ENCODE data around the gene PRXL2B. TPM values are rescaled to one million over a fixed set of nuclear protein-coding genes. Genes with fewer than 3 reads are reported as not detected.

The PRXL2B gene
- total RNA-seq, 2 experiments from 2014 or later, result 17.0 to 22.2 TPM

DNA sequence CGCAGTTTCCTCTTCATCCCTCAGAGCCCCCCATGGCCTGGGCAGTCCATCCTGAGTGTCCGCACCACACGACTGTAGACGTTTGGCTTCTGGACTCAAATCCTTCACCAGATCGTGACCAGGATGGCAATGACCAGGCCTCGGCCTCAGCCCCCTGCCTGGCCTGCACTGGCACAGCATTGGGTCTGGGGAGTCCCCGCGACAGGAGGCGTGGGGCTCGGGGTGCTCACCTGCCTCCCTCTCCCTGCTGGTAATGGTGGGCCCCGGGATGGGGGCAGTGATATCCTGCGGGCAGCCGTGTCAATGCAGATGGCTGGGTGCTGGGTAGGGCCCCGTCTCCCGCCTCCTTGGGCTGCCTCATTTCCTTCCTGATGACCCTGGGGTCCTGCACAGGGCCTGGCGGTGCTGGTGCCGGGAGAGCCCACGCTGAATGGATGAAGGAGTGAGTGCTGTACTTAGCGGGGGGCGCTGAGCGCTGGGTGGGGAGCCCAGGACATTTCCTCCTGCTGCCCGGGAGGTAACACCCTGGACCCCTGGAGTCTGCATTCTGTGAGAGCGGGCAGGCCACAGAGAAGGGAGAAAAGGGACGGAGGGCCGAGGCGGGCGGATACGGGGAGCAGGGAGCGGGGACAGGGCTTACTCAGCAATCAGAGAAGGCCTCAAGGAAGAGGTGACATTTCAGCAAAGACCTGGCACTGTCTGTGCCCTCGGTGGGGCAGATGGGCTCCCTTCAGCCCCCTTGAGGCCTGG lies 32.5 kb upstream of the PRXL2B start:
- Mint-ChIP-seq H3K4me1 (peaks cover 55% of the 10 kb centered on the region), H3K36me3 (ENCODE audit: low read depth) (peaks cover 29% of the 10 kb centered on the region), H3K9me3 (no peaks in the 10 kb centered on the region), H3K4me3 (peak overlapping the region; percentile 95), H3K27ac (peak overlapping the region; percentile 95), H3K27me3 (no peaks in the 10 kb centered on the region)
- ChIA-PET CTCF (no interaction called here), POLR2A (interaction anchor here (2.9 to 5.1 kb wide), 3 partner anchors 7 to 31 kb away, joined by 34 to 169 read pairs (median 82); partner anchors contain the start of genes PANK4 and PRXL2B)
- DNase-seq, result no peak

DNA sequence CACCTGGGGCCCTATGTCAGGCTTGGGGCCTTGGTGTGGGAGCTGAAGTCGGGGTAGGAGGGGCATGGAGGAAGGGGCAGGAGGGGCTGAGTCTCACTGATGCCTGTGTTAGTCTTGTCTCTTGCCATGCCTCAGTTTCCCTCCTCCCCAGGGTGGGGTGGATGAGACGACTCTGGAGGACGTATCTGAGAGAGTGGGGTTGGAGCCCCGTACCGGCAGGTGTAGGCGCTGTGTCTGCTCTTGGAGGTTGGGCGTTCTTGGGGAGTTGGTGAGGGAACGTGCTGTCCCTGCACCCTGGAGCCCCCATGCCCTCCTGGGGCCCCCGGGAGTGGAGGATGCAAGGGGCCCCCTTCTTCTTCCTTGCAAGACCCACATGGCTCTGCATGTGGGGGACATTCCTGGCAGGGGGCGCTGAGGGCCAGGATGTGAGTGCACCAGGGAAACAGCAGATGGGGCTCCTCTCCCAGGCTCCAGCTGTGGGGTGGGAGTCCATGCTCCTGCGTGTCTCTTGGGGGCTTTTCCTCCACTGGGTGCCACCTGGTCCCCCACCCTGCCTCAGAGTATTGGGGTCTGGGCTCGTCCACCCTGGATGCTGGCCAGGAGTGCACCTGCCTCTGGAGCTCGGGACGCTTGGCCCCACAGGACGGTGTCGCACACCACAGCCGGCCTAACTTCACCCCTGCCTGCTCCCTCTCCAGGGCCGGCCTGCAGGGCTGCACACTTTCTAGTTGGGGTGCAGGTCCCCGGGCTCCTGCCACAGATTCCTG lies 31.8 kb upstream of the PRXL2B start:
- Mint-ChIP-seq H3K27ac (peak overlapping the region; percentile 95), H3K9me3 (no peaks in the 10 kb centered on the region), H3K27me3 (no peaks in the 10 kb centered on the region), H3K4me3 (peak overlapping the region; percentile 95), H3K4me1 (peaks cover 50% of the 10 kb centered on the region), H3K36me3 (ENCODE audit: low read depth) (peaks cover 32% of the 10 kb centered on the region)
- DNase-seq, result peak; percentile 59
- CTCF ChIA-PET, result interaction anchor here (0.9 to 2.8 kb wide), 4 partner anchors 29 to 360 kb away, joined by 3 to 27 read pairs (median 8); partner anchors contain the start of genes FAAP20, PANK4 and PRXL2B
- POLR2A ChIA-PET, result interaction anchor here (0.7 to 8.3 kb wide), 6 partner anchors 8 to 141 kb away, joined by 3 to 169 read pairs (median 58); partner anchors contain the start of genes PANK4 and PRXL2B

DNA sequence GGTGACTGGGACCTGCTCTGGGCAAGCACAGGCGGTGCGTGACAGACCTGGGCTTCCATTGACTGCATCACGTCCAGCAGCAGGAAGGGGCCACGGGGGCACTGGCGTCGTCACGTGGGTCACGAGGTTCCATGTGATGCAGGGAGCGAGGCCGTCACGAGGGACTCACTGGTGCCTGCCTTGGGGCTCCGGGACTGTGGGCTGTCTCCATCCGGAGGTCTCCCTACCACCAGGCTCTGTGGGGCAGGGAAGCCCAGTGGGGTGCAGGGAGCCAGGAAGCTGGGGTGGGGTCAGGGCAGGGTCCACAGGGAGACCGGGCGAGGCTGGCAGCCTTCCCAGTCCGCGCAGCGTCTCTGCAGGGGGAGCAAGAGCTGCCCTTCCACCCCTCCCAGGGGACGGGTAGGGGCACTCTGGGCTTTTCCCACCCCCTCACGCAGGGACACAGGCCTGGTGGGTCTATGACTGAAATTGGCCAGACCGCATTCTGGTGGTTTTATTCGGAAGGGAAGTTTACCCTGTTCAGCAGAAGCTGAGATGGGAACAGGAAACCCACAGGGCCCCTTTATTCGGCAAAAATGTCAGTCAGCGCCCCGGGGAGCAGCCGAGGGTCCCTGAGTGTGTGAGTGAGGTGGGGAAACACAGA lies 30.8 kb upstream of the PRXL2B start:
- Mint-ChIP-seq H3K9me3 (no peaks in the 10 kb centered on the region), H3K4me3 (peak overlapping the region; percentile 95), H3K27ac (peak overlapping the region; percentile 95), H3K4me1 (peaks cover 48% of the 10 kb centered on the region), H3K36me3 (ENCODE audit: low read depth) (peaks cover 34% of the 10 kb centered on the region), H3K27me3 (no peaks in the 10 kb centered on the region)
- ChIA-PET CTCF (interaction anchor here (0.7 to 2.8 kb wide), 11 partner anchors 9 to 361 kb away, joined by 3 to 32 read pairs (median 5); partner anchors contain the start of genes FAAP20, PANK4 and PRXL2B), POLR2A (interaction anchor here (0.7 to 8.3 kb wide), 18 partner anchors 9 to 326 kb away, joined by 3 to 169 read pairs (median 6); partner anchors contain the start of genes HES5, MORN1, PANK4 and PRXL2B)
- DNase-seq, result peak; percentile 88

DNA sequence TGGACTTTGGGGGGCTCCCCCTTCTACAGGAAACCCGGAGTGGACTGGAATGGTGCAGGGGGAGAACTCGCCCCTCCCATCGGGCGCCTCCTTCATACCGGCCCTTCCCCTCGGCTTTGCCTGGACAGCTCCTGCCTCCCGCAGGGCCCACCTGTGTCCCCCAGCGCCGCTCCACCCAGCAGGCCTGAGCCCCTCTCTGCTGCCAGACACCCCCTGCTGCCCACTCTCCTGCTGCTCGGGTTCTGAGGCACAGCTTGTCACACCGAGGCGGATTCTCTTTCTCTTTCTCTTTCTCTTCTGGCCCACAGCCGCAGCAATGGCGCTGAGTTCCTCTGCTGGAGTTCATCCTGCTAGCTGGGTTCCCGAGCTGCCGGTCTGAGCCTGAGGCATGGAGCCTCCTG lies 30.3 kb upstream of the PRXL2B start, which contains the start of gene TNFRSF14:
Gene TNFRSF14, plus strand, starts transcription at position 95 of the 401 bp plus-strand sequence. Its CDS starts 294 bp downstream, at position 389.
- POLR2A ChIA-PET, result interaction anchor here (0.7 to 8.3 kb wide), 19 partner anchors 9 to 327 kb away, joined by 3 to 169 read pairs (median 5); partner anchors contain the start of genes HES5, MORN1, PANK4 and PRXL2B
- peaks cover 44% of the 10 kb centered on the region for H3K4me1 Mint-ChIP-seq
- H3K9me3 Mint-ChIP-seq, result no peaks in the 10 kb centered on the region
- peak within 1 kb of the TSS; percentile 95 for H3K4me3 Mint-ChIP-seq
- peak within 1 kb of the TSS; percentile 95 for H3K27ac Mint-ChIP-seq
- CTCF ChIA-PET, result interaction anchor here (0.6 to 2.8 kb wide), 11 partner anchors 10 to 361 kb away, joined by 3 to 32 read pairs (median 5); partner anchors contain the start of genes FAAP20, PANK4 and PRXL2B
- peaks cover 37% of the 10 kb centered on the region for H3K36me3 Mint-ChIP-seq (ENCODE audit: low read depth)
- H3K27me3 Mint-ChIP-seq, result no peaks in the 10 kb centered on the region
- peak; percentile 85 for DNase-seq

DNA sequence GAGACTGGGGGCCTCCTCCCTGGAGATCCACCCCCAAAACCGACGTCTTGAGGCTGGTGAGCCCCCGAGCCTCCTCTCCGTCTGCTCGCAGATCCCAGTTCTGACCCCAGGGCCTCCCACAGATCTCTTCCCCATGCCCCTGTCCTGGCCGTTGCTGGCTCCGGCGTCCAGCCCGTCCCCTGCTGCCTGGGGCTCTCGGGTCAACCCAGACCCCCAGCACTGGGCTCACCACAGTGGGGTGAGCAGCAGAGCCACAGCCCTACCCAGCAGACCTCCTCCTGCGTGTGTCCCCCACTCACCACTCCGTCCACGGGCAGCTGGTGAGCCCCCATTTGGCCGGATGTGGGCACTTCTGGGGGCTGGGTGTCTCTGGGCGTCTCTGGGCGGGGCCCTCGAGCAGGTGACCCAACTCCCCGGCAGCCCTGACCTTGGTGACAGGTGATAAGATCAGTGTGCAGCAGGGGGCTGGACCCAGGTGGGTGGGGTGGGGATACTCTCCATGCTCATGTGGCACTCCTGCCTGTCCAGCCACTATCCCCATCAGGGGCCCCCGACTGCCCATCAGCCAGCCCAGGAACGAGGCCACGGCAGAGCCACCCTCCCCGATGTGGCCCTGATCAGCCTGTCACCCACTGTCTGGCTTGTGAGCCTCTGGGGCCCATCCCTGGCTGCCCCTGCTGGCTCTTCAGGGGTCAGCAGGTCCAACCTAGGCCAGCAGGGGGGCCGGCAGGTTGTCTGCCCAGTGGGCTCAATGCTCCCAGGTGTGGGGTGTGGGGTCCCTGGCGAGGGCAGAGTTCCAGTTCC lies 29.7 kb upstream of the PRXL2B start:
- H3K4me1 Mint-ChIP-seq, result peaks cover 46% of the 10 kb centered on the region
- no peaks in the 10 kb centered on the region for H3K9me3 Mint-ChIP-seq
- H3K27me3 Mint-ChIP-seq, result no peaks in the 10 kb centered on the region
- H3K4me3 Mint-ChIP-seq, result peak overlapping the region; percentile 95
- DNase-seq, result peak; percentile 68
- peaks cover 40% of the 10 kb centered on the region for H3K36me3 Mint-ChIP-seq (ENCODE audit: low read depth)
- ChIA-PET CTCF (interaction anchor here (0.6 to 2.8 kb wide), 11 partner anchors 10 to 362 kb away, joined by 3 to 32 read pairs (median 5); partner anchors contain the start of genes FAAP20, PANK4 and PRXL2B), POLR2A (interaction anchor here (0.8 to 8.3 kb wide), 14 partner anchors 8 to 328 kb away, joined by 3 to 169 read pairs (median 8); partner anchors contain the start of genes HES5, PANK4 and PRXL2B)
- H3K27ac Mint-ChIP-seq, result peak overlapping the region; percentile 95

DNA sequence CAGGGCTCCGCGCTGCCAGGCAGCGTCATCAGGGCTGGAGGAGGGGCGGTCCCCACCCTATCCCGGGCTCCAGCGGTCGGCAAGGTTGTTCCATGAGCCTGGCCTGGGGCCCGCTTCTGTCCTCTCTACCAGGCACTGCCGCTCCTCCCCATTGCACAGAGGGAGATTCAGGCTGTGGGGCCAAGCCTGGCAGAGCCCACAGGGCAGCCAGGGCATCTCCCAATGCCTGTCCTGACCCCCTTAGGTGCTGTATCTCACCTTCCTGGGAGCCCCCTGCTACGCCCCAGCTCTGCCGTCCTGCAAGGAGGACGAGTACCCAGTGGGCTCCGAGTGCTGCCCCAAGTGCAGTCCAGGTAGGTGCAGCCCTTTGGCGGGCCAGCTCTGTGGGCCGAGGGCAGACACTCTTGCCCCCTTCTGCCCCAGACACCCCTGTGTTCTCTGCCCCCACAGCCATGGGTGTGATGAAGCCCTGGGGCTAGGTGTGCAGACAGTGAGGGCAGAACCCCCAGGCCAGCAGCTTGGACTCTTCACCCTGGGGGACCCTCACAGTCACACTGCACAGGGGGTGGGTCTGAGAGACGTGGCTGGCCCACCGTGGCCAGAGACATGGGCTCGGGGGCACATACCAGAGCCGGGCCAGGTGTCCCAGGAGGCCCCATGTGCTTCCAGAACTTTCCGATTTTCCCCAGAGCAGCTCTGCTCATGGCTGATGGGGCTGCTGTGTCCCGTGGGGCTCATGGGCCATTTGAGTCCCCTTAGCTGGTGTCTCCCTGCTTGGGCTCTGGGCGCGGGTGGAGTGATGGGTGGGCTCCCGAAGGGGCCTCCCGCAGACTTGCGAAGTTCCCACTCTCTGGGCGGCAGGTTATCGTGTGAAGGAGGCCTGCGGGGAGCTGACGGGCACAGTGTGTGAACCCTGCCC lies 28.8 kb upstream of the PRXL2B start:
- Mint-ChIP-seq H3K36me3 (ENCODE audit: low read depth) (peaks cover 43% of the 10 kb centered on the region), H3K4me3 (peak overlapping the region; percentile 95), H3K4me1 (peaks cover 46% of the 10 kb centered on the region), H3K9me3 (no peaks in the 10 kb centered on the region), H3K27me3 (no peaks in the 10 kb centered on the region), H3K27ac (peak overlapping the region; percentile 95)
- DNase-seq, result no peak
- CTCF ChIA-PET, result interaction anchor here (2.0 to 2.8 kb wide), 2 partner anchors 11 to 27 kb away, joined by 27 to 32 read pairs; partner anchors contain the start of gene PRXL2B
- POLR2A ChIA-PET, result interaction anchor here (0.8 to 8.3 kb wide), 11 partner anchors 11 to 142 kb away, joined by 3 to 169 read pairs (median 15); partner anchors contain the start of genes HES5, PANK4 and PRXL2B

DNA sequence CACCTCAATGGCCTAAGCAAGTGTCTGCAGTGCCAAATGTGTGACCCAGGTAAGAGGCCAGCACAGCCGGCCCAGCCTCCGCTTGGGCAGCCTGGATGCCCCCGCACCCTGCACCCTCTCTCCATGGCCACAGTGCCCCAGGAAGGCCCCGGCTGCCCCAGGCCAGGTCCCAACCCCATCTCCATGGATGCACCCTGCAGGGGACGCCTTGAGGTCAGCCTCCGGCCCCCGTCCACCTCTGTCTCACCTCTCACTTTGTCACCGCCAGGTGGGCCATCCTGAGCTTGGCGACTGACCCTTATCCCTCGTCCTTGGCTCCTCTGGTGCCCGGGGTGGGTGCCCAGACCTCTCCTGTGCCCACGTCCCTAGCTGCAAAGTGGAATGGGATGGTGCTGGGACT lies 28.2 kb upstream of the PRXL2B start:
- Mint-ChIP-seq H3K36me3 (ENCODE audit: low read depth) (peaks cover 46% of the 10 kb centered on the region), H3K9me3 (no peaks in the 10 kb centered on the region), H3K27me3 (no peaks in the 10 kb centered on the region), H3K4me3 (peak overlapping the region; percentile 62), H3K4me1 (peaks cover 46% of the 10 kb centered on the region), H3K27ac (peak overlapping the region; percentile 58)
- DNase-seq, result no peak
- POLR2A ChIA-PET, result interaction anchor here (0.8 to 8.3 kb wide), 5 partner anchors 11 to 27 kb away, joined by 3 to 169 read pairs (median 3); partner anchors contain the start of gene PRXL2B
- CTCF ChIA-PET, result no interaction called here

DNA sequence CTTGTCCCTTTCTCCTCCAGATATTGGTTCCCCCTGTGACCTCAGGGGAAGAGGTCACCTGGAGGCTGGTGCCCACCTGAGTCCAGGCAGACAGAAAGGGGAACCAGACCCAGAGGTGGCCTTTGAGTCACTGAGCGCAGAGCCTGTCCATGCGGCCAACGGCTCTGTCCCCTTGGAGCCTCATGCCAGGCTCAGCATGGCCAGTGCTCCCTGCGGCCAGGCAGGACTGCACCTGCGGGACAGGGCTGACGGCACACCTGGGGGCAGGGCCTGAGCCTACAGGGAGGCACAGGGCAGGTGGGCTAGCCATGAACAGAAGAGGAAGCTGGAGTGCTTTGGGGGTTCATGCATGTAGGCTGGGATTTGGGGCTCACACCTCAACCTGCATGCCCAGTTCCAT lies 27.7 kb upstream of the PRXL2B start:
- H3K36me3 Mint-ChIP-seq (ENCODE audit: low read depth), result peaks cover 44% of the 10 kb centered on the region
- peak overlapping the region; percentile 62 for H3K4me3 Mint-ChIP-seq
- POLR2A ChIA-PET, result interaction anchor here (0.9 to 8.3 kb wide), 5 partner anchors 12 to 33 kb away, joined by 3 to 169 read pairs (median 3); partner anchors contain the start of genes PANK4 and PRXL2B
- no peaks in the 10 kb centered on the region for H3K9me3 Mint-ChIP-seq
- H3K27ac Mint-ChIP-seq, result peak overlapping the region; percentile 58
- CTCF ChIA-PET, result interaction anchor here (4.5 kb wide), 1 partner anchor 27 kb away, joined by 32 read pairs; the partner anchor contains the start of gene PRXL2B
- H3K27me3 Mint-ChIP-seq, result no peaks in the 10 kb centered on the region
- DNase-seq, result no peak
- peaks cover 43% of the 10 kb centered on the region for H3K4me1 Mint-ChIP-seq

DNA sequence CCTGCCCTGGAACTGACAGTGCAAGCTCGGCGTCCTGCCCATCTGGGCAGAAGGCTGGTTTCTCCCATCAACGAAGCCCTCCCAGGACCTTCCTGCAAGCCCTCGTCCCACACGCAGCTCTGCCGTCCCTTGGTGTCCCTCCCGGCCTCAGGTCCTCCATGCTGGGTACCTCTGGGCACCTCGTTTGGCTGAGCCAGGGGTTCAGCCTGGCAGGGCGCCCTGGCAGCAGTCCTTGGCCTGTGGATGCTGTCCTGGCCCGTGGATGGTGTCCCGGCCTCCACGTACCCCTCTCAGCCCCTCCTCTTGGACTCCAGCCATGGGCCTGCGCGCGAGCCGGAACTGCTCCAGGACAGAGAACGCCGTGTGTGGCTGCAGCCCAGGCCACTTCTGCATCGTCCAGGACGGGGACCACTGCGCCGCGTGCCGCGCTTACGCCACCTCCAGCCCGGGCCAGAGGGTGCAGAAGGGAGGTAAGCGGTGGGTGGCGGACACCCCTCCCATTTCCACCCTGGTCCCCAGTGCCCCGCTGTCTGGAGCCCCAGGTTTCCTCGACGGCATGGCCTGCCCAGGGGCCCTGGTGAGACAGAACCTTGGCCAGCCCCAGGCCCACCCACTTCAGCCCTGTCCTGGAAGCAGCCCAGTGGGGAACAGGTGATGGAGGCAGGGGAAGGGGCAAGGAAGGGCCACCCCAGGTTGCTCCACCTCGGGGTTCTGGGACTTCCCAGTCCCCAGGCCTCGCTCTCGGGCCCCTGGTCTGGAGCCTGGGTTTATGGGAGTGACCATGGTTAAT lies 26.9 kb upstream of the PRXL2B start:
- Mint-ChIP-seq H3K4me3 (no peak overlapping the region), H3K27ac (no peak overlapping the region), H3K9me3 (no peaks in the 10 kb centered on the region), H3K27me3 (no peaks in the 10 kb centered on the region), H3K36me3 (ENCODE audit: low read depth) (peaks cover 41% of the 10 kb centered on the region), H3K4me1 (peaks cover 35% of the 10 kb centered on the region)
- DNase-seq, result no peak
- CTCF ChIA-PET, result interaction anchor here (0.9 to 4.5 kb wide), 4 partner anchors 13 to 145 kb away, joined by 5 to 32 read pairs (median 11); partner anchors contain the start of gene PRXL2B
- POLR2A ChIA-PET, result interaction anchor here (1.0 to 8.3 kb wide), 9 partner anchors 10 to 34 kb away, joined by 3 to 169 read pairs (median 7); partner anchors contain the start of genes PANK4 and PRXL2B
